Measurements from ENCODE around the gene PON1.

Gene PON1

DNA sequence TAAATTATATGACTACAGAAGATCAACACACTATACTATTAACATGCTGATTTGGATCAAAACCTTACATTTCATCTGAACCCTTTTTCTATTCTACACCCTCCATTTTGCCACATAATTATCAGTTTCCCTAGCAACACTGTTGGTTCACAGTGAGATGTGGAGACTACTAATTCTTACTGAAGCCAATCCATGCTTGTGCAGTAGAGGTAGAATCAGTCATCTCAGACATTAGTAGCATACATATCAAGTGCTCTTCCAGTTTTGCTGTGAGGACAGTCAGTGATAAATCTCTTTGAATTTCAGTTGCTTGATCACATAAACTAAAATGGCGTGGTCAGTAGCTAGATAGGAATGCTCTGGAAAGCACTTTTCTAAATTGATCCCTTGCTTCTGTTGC lies 70.3 kb downstream of the PON1 start:
- DNase-seq (ENCODE audit: low read depth), result no peak

DNA sequence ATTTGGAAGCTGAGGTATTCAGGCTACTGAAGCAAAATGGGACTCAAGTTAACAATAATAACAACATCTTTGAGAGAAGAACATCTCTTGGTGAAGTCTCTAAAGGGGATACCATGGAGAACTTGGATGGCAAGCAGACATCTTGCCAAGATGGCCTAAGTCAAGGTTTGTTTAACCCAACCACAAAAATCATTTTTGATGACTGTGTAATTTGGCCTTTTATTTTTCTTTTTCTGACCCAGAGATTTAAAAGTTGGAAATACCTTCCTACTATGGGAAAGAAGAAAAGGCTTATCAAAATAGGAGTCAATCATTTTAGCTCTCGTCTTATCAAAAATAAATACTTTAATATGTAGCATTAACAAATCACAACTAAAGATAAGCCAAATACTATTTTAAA lies 72.4 kb downstream of the PON1 start:
- no peak for DNase-seq (ENCODE audit: low read depth)

DNA sequence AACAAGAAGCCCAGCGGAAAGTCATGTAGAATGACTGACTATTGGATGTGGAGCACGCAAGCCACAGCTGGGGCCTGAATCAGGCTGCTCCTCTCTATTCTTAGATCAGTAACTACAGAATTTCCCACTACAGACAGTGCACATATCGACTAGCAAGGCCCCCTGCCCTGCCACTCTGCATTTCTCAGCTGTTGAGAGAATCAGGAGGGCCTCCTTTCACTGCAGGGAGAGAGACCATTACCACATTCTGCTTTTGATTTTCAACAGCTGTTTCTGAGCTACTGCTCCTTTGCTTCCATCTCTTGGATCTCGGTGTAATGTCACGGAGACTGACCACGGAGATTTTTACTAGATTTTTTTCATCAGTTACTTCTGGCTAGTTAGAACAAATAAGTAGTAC lies 73.8 kb downstream of the PON1 start:
- DNase-seq (ENCODE audit: low read depth), result no peak

Measured in HS-27A (cell line).